Skeletal muscle tissue (tissue), 1 donor: ENCODE measurements around the gene CTRB1. TPM values are rescaled to one million over a fixed set of nuclear protein-coding genes. Genes with fewer than 3 reads are reported as not detected.

ENCODE experiments used
- total RNA-seq: library from RNA; depleted of rRNA; stranded (reverse); fragments of >200 nt; gene quantifications from one replicate; pipeline ENCODE4 v1.2.3, GENCODE V29; 2014

Gene CTRB1
- total RNA-seq, 1 donor from 2014 or later, result not detected

Other genes with a start within 250 kb of the CTRB1 start
- gene WDR59, start 233.9 kb upstream of the CTRB1 start, total RNA-seq, result 16.7 TPM
- gene ZNRF1, start 220.0 kb upstream of the CTRB1 start, total RNA-seq, result 7.8 TPM
- gene LDHD, start 102.2 kb upstream of the CTRB1 start, total RNA-seq, result 6.3 TPM
- 12.5 TPM for gene ZFP1, start 70.5 kb upstream of the CTRB1 start, total RNA-seq
- gene CTRB2, start 11.8 kb upstream of the CTRB1 start, total RNA-seq, result not detected
- 19.3 TPM for gene BCAR1, start 32.6 kb downstream of the CTRB1 start, total RNA-seq
- 49.6 TPM for gene CFDP1, start 214.5 kb downstream of the CTRB1 start, total RNA-seq
- 21.9 TPM for gene TMEM170A, start 245.7 kb downstream of the CTRB1 start, total RNA-seq